Smooth muscle cell (in vitro differentiated cells): Measurements from ENCODE around the gene BACH2. TPM values are rescaled to one million over a fixed set of nuclear protein-coding genes. Genes with fewer than 3 reads are reported as not detected.

ENCODE experiments used
- DNase-seq: peaks from one replicate; lab custom pipeline; 2025; ENCODE audit not compliant: unreplicated experiment; lab: John Stamatoyannopoulos, UW
- H2AFZ ChIP-seq: fragments of 200-600 bp; sonication (generic); 2 replicates; pipeline ENCODE4 v1.6.0; 2016; ENCODE audit warnings: antibody characterized with exemption, low read depth, mild to moderate bottlenecking
- H3F3A ChIP-seq: fragments of 200-600 bp; sonication (generic); 2 replicates; pipeline ENCODE4 v1.6.0; 2017; ENCODE audit warnings: antibody characterized with exemption, low read depth
- H3K27ac ChIP-seq: fragments of 200-600 bp; sonication (generic); 2 replicates; pipeline ENCODE4 v1.5.1; 2016; ENCODE audit warnings: low read depth, mild to moderate bottlenecking
- H3K27me3 ChIP-seq: fragments of 200-600 bp; sonication (generic); 2 replicates; pipeline ENCODE4 v1.6.1; 2016; ENCODE audit warnings: low read depth, mild to moderate bottlenecking
- H3K36me3 ChIP-seq: fragments of 200-600 bp; sonication (generic); 2 replicates; pipeline ENCODE4 v1.5.1; 2016; ENCODE audit warnings: low read depth
- H3K4me1 ChIP-seq: fragments of 200-600 bp; sonication (generic); 2 replicates; pipeline ENCODE4 v1.5.1; 2016; ENCODE audit warnings: low read depth
- H3K4me2 ChIP-seq: fragments of 200-600 bp; sonication (generic); 2 replicates; pipeline ENCODE4 v1.6.0; 2016; ENCODE audit warnings: mild to moderate bottlenecking
- H3K4me3 ChIP-seq: fragments of 200-600 bp; sonication (generic); 2 replicates; pipeline ENCODE4 v1.5.1; 2016; ENCODE audit warnings: mild to moderate bottlenecking
- H3K79me2 ChIP-seq: fragments of 200-600 bp; sonication (generic); 2 replicates; pipeline ENCODE4 v1.6.0; 2016; ENCODE audit warnings: low read depth, mild to moderate bottlenecking
- H3K9ac ChIP-seq: fragments of 200-600 bp; sonication (generic); 2 replicates; pipeline ENCODE4 v1.6.0; 2016; ENCODE audit warnings: low read depth
- H3K9me3 ChIP-seq: fragments of 200-600 bp; sonication (generic); replicated peaks from 2 replicates; pipeline ENCODE4 v1.5.1; 2016; ENCODE audit warnings: low read depth
- H4K20me1 ChIP-seq: fragments of 200-600 bp; sonication (generic); 2 replicates; pipeline ENCODE4 v1.6.0; 2016; ENCODE audit warnings: low read depth
- WGBS: methylation state at CpG from one replicate; pipeline ENCODE4 v1.1.7; 2016; ENCODE audit warnings: low lambda C conversion rate; 5-methylcytosine and 5-hydroxymethylcytosine counted together
- polyA plus RNA-seq: library from polyadenylated mRNA; unstranded; fragments of >200 nt; fragmentation: Nextera tagmentation; extraction: Ambion mirVana; gene quantifications from 2 replicates; pipeline ENCODE4 v1.2.1, GENCODE V29; 2016
- total RNA-seq: library from RNA; depleted of rRNA; stranded (reverse); fragments of >200 nt; gene quantifications from 2 replicates; pipeline ENCODE4 v1.2.3, GENCODE V29; 2014
- TF ChIP-seq, protein P1 (sequence below): fragments of 200-600 bp; sonication (generic); IDR thresholded peaks from 2 replicates; pipeline ENCODE4 v1.5.1; 2017; ENCODE audit warnings: borderline replicate concordance, mild to moderate bottlenecking, antibody characterized with exemption; ENCODE audit not compliant: insufficient read depth, poor library complexity, severe bottlenecking

BACH2 gene
- total and polyA plus RNA-seq, 2 experiments from 2014 or later = 3.0 to 4.5 TPM

DNA sequence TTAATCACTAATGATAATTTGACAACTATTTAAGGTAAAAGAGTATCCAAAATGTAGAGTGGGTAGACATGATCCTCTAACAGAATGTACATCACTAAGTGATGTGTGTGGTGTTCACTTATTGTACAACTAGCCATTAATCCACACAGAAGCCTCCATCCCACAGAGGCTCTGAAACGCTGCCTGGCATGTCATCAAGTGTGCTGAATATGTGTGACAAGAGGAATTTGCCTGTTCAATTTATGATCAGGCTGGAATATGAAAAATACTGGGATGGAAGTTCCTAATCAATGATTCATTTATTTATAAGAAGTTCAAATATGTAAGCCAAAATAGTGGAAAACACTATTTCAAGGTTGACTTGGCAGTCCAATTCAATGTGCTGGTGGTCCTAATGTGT lies 72.4 kb downstream of the BACH2 start:
- no peak overlapping the region for H3K4me3 ChIP-seq
- TF ChIP-seq, protein P1, sequence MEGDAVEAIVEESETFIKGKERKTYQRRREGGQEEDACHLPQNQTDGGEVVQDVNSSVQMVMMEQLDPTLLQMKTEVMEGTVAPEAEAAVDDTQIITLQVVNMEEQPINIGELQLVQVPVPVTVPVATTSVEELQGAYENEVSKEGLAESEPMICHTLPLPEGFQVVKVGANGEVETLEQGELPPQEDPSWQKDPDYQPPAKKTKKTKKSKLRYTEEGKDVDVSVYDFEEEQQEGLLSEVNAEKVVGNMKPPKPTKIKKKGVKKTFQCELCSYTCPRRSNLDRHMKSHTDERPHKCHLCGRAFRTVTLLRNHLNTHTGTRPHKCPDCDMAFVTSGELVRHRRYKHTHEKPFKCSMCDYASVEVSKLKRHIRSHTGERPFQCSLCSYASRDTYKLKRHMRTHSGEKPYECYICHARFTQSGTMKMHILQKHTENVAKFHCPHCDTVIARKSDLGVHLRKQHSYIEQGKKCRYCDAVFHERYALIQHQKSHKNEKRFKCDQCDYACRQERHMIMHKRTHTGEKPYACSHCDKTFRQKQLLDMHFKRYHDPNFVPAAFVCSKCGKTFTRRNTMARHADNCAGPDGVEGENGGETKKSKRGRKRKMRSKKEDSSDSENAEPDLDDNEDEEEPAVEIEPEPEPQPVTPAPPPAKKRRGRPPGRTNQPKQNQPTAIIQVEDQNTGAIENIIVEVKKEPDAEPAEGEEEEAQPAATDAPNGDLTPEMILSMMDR = no peak
- H2AFZ ChIP-seq = no peak overlapping the region
- no peaks in the 10 kb centered on the region for H3K79me2 ChIP-seq
- H3K27me3 ChIP-seq = no peaks in the 10 kb centered on the region
- no peak overlapping the region for H3K9ac ChIP-seq
- no peak for DNase-seq
- H3F3A ChIP-seq = peaks cover 11% of the 10 kb centered on the region
- no peak overlapping the region for H3K27ac ChIP-seq
- H3K4me2 ChIP-seq = no peak overlapping the region
- H3K36me3 ChIP-seq = no peaks in the 10 kb centered on the region
- 77% methylated on average over 1 of the region's 1 CpG for WGBS
- no peaks in the 10 kb centered on the region for H3K9me3 ChIP-seq
- no peaks in the 10 kb centered on the region for H4K20me1 ChIP-seq
- peaks cover 37% of the 10 kb centered on the region for H3K4me1 ChIP-seq

DNA sequence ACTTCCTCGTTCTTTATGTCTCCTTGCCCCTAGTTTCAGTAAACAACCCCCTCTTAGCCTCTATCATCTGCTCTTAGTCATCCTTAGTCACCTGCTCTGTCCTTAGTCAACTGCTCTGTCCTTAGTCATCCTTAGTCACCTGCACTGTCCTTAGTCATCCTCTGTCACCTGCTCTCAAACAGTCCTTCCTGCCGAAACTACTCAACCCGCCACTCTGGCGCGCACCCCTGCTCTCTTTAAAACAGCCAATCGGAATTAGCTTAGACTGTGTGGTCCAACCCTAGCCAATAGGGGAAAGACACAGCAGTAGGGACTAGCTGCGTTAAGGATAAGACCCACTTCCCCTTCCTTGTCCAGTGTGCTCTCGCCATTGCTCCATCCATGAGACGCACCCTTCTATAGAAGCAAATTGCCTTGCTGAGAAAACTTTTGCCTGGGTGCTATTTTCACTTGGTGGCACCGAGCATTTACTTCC lies 73.9 kb downstream of the BACH2 start:
- peaks cover 38% of the 10 kb centered on the region for H3K4me1 ChIP-seq
- no peaks in the 10 kb centered on the region for H3K36me3 ChIP-seq
- H3K4me2 ChIP-seq = no peak overlapping the region
- DNase-seq = no peak
- H3K9ac ChIP-seq = peak overlapping the region; percentile 51
- H3K9me3 ChIP-seq = no peaks in the 10 kb centered on the region
- no peaks in the 10 kb centered on the region for H3K79me2 ChIP-seq
- H3K27ac ChIP-seq = peak overlapping the region; percentile 97
- 82% methylated on average over 10 of the region's 10 CpGs for WGBS
- H3K4me3 ChIP-seq = no peak overlapping the region
- no peak overlapping the region for H2AFZ ChIP-seq
- no peaks in the 10 kb centered on the region for H4K20me1 ChIP-seq
- H3K27me3 ChIP-seq = no peaks in the 10 kb centered on the region
- H3F3A ChIP-seq = peaks cover 10% of the 10 kb centered on the region
- TF ChIP-seq, protein P1 = no peak

GRCh38 chr6:90222008-90222407 lies 74.6 kb downstream of the BACH2 start:
- Histone ChIP-seq H3K27me3 (no peaks in the 10 kb centered on the region), H3K36me3 (no peaks in the 10 kb centered on the region), H3K4me1 (peaks cover 38% of the 10 kb centered on the region), H2AFZ (no peak overlapping the region), H3K9me3 (no peaks in the 10 kb centered on the region), H4K20me1 (no peaks in the 10 kb centered on the region), H3K79me2 (no peaks in the 10 kb centered on the region), H3F3A (peaks cover 9% of the 10 kb centered on the region), H3K4me2 (no peak overlapping the region), H3K4me3 (no peak overlapping the region), H3K9ac (peak overlapping the region; percentile 51), H3K27ac (peak overlapping the region; percentile 97)
- TF ChIP-seq, protein P1 = no peak
- DNase-seq = no peak
- WGBS = 97% methylated on average over 1 of the region's 1 CpG

DNA sequence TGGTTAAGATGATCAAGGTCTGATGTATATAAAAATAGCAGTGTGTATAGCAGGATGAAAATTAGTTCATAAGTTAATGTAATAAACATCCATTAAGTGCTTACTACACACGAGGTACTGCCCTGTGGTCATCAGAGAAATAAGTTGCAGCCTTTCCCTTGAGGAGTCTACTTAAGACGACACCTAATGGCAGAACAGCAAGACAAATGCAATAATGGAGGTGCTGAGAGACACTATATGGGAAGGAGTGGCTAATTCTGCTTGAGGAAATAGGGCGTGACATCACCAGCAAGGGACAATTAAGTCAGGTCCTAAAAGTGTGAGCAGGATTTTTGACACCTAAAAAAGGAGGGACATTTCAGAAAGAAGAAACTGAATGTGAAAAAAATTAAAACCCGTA lies 75.2 kb downstream of the BACH2 start:
- Histone ChIP-seq H3K36me3 (no peaks in the 10 kb centered on the region), H3K4me3 (no peak overlapping the region), H3K9ac (no peak overlapping the region), H3K79me2 (no peaks in the 10 kb centered on the region), H3K4me1 (peaks cover 38% of the 10 kb centered on the region), H3K27me3 (no peaks in the 10 kb centered on the region), H3K27ac (peak overlapping the region; percentile 97), H4K20me1 (no peaks in the 10 kb centered on the region), H3K9me3 (no peaks in the 10 kb centered on the region), H3K4me2 (no peak overlapping the region), H2AFZ (no peak overlapping the region), H3F3A (peaks cover 12% of the 10 kb centered on the region)
- DNase-seq = no peak
- TF ChIP-seq, protein P1 = no peak
- WGBS = 83% methylated on average over 4 of the region's 4 CpGs
